NCI-H1092 (cell line): ENCODE results near the gene XIRP1.
"Not testable (repeated sequence)": the region's sequence is repeated elsewhere in the genome, so short reads cannot be mapped to it uniquely, and the experiment has no call there.

Experiments
- DNase-seq: peaks from one replicate; lab custom pipeline; 2025; lab: John Stamatoyannopoulos, UW

Gene XIRP1

GRCh38 chr3:39192490-39193092, at the start of gene XIRP1:
Gene XIRP1 (minus strand): TSS chr3:39192595. CDS start chr3:39189445, 3,150 bp downstream.
- no peak for DNase-seq

- DNase-seq: no peak
These were observed 49.2 kb upstream of the XIRP1 start for GRCh38 chr3:39241561-39241960.

- DNase-seq: no peak
These were observed 44.6 kb upstream of the XIRP1 start for GRCh38 chr3:39237027-39237426.

GRCh38 chr3:39234651-39235050, 42.3 kb upstream of the XIRP1 start:
- DNase-seq: no peak

GRCh38 chr3:39232859-39233258, 40.5 kb upstream of the XIRP1 start:
- no peak for DNase-seq

- no peak for DNase-seq
These were observed 38.1 kb upstream of the XIRP1 start for GRCh38 chr3:39230453-39230852.

GRCh38 chr3:39228496-39228895, 36.1 kb upstream of the XIRP1 start:
- no peak for DNase-seq

GRCh38 chr3:39227596-39227995, 35.2 kb upstream of the XIRP1 start:
- not testable (repeated sequence) for DNase-seq

- no peak for DNase-seq
These were observed 33.8 kb upstream of the XIRP1 start for GRCh38 chr3:39226106-39226741.

- DNase-seq: no peak
These were observed 31.9 kb upstream of the XIRP1 start for GRCh38 chr3:39224288-39224687.

- no peak for DNase-seq
These were observed 30.5 kb upstream of the XIRP1 start for GRCh38 chr3:39222939-39223338.

GRCh38 chr3:39222462-39222861, 30.1 kb upstream of the XIRP1 start:
- no peak for DNase-seq

GRCh38 chr3:39221141-39221530, 28.7 kb upstream of the XIRP1 start:
- no peak for DNase-seq

- DNase-seq: no peak
These were observed 28.2 kb upstream of the XIRP1 start for GRCh38 chr3:39220407-39221140.

- DNase-seq: no peak
These were observed 27.3 kb upstream of the XIRP1 start for GRCh38 chr3:39219702-39220101.

GRCh38 chr3:39216176-39216790, 23.9 kb upstream of the XIRP1 start:
- no peak for DNase-seq

- no peak for DNase-seq
These were observed 21.2 kb upstream of the XIRP1 start for GRCh38 chr3:39213613-39214012.

- DNase-seq: no peak
These were observed 20.3 kb upstream of the XIRP1 start for GRCh38 chr3:39212665-39213064.

- DNase-seq: no peak
These were observed 19.1 kb upstream of the XIRP1 start for GRCh38 chr3:39211332-39212130.

GRCh38 chr3:39210078-39210477, 17.7 kb upstream of the XIRP1 start:
- DNase-seq: no peak

- no peak for DNase-seq
These were observed 17.1 kb upstream of the XIRP1 start for GRCh38 chr3:39209329-39209970.
